Measurements from ENCODE around the gene RELCH.

- no peak for TF ChIP-seq CTCF (IDR thresholded peaks at IDR 0.05)
- TF ChIP-seq POLR2A (IDR thresholded peaks at IDR 0.05), result no peak
Observed at GRCh38 chr18:62337336-62337735, 150.3 kb downstream of the RELCH start.

Data from uterus (tissue), 2 donors.